HCT116 (cell line): ENCODE data around the gene ARL9. TPM values are rescaled to one million over a fixed set of nuclear protein-coding genes. Genes with fewer than 3 reads are reported as not detected.

Experiments used
- ATAC-seq: fragments of 200-7000 bp; cut with Tn5 transposase; 2 replicates; pipeline ENCODE4 v1.9.1; 2020; ENCODE audit warnings: mild to moderate bottlenecking, moderate library complexity
- BruUV-seq: library from RNA; stranded (reverse); fragments of 400-500 nt; replicated peaks from 2 replicates; lab custom pipeline; 2021; lab: Mats Ljungman, UMichigan
- CTCF ChIA-PET: fragments of 300-600 bp; sonication (Branson Sonifier 250); formaldehyde crosslinking; loops from one replicate; lab custom pipeline; 2021; ENCODE audit warnings: antibody characterized with exemption; lab: Charles Lee
- POLR2A ChIA-PET: fragments of 300-600, 350-600 bp; sonication (Branson Sonifier 250); formaldehyde crosslinking; loops from one replicate; lab custom pipeline; 2021; ENCODE audit warnings: antibody characterized with exemption; lab: Charles Lee
- RAD21 ChIA-PET, 2 experiments: fragments of 300-600 bp; sonication (Branson Sonifier 250); formaldehyde crosslinking; loops; one replicate each; lab custom pipeline; 2023; ENCODE audit warnings: low total read pairs in 2 of 2; ENCODE audit not compliant: uncharacterized antibody in 2 of 2, unreplicated experiment in 2 of 2, low non-redundant PET in 1 of 2; lab: Charles Lee
- DNase-seq: peaks from one replicate; pipeline ENCODE4 v3.0.0-alpha.2; 2010; ENCODE audit warnings: low read depth, low spot score
- H2AFZ ChIP-seq: fragments of 200-600 bp; shearing (Covaris generic), sonication (generic); 2 replicates; pipeline ENCODE4 v1.6.1; 2017; ENCODE audit warnings: low read depth, mixed run types, mixed read lengths, antibody characterized with exemption, low read length; ENCODE audit not compliant: poor library complexity, severe bottlenecking
- H3K27ac ChIP-seq: 2 replicates; pipeline ENCODE4 v1.5.1; 2012; ENCODE audit warnings: low read depth, low read length
- H3K27me3 ChIP-seq: fragments of 200-600 bp; sonication (generic); 2 replicates; pipeline ENCODE4 v1.6.1; 2016; ENCODE audit warnings: mixed run types, low read length, mixed read lengths; ENCODE audit not compliant: insufficient read depth
- H3K36me3 ChIP-seq, 2 experiments: fragments of 200-500 bp in 1 of 2; fragments of 200-600 bp in 1 of 2; sonication (Bioruptor generic) in 1 of 2; sonication (generic) in 1 of 2; 2 replicates each; pipeline versions ENCODE4 v1.5.1 to v1.6.1; 2014 to 2016; ENCODE audit warnings: low read length in 2 of 2, inconsistent platforms in 1 of 2, mixed read lengths in 1 of 2, mixed run types in 1 of 2; ENCODE audit not compliant: insufficient read depth in 2 of 2, control insufficient read depth in 1 of 2
- H3K4me1 ChIP-seq, 2 experiments: fragments of 200-600 bp in 1 of 2; sonication (generic) in 1 of 2; 2 replicates each; pipeline versions ENCODE4 v1.5.1 to v1.6.1; 2012 to 2017; ENCODE audit warnings: low read length in 2 of 2, inconsistent platforms in 1 of 2, mild to moderate bottlenecking in 1 of 2, mixed read lengths in 1 of 2, mixed run types in 1 of 2, moderate library complexity in 1 of 2; ENCODE audit not compliant: insufficient read depth in 2 of 2, control insufficient read depth in 1 of 2
- H3K4me2 ChIP-seq: fragments of 200-600 bp; sonication (generic); 2 replicates; pipeline ENCODE4 v1.6.1; 2017; ENCODE audit warnings: mixed run types, low read length, mixed read lengths
- H3K4me3 ChIP-seq, 2 experiments: fragments of 200-600 bp in 1 of 2; sonication (generic) in 1 of 2; replicated peaks in 1 of 2; 2 replicates each; pipeline ENCODE4 v1.5.1; 2011 to 2016; ENCODE audit warnings: low read length in 2 of 2, control low read depth in 1 of 2, low read depth in 1 of 2, mild to moderate bottlenecking in 1 of 2, mixed read lengths in 1 of 2, mixed run types in 1 of 2
- H3K79me2 ChIP-seq: fragments of 200-600 bp; sonication (generic); 2 replicates; pipeline ENCODE4 v1.6.1; 2017; ENCODE audit warnings: mild to moderate bottlenecking, mixed run types, low read length, moderate library complexity, mixed read lengths; ENCODE audit not compliant: insufficient read depth
- H3K9ac ChIP-seq: fragments of 200-600 bp; sonication (generic); 2 replicates; pipeline ENCODE4 v1.6.1; 2016; ENCODE audit warnings: low read length, mixed read lengths
- H3K9me2 ChIP-seq: fragments of 200-600 bp; sonication (generic), shearing (Covaris generic); 2 replicates; pipeline ENCODE4 v1.6.1; 2017; ENCODE audit warnings: mixed run types, mild to moderate bottlenecking, moderate library complexity; ENCODE audit not compliant: insufficient read depth
- H3K9me3 ChIP-seq, 2 experiments: fragments of 200-500 bp in 1 of 2; fragments of 200-600 bp in 1 of 2; sonication (Bioruptor generic) in 1 of 2; sonication (generic) in 1 of 2; 2 replicates each; pipeline ENCODE4 v1.6.1; 2014 to 2017; ENCODE audit warnings: low read length in 2 of 2, mixed read lengths in 2 of 2, inconsistent platforms in 1 of 2, low read depth in 1 of 2, mild to moderate bottlenecking in 1 of 2, mixed run types in 1 of 2, moderate library complexity in 1 of 2; ENCODE audit not compliant: control insufficient read depth in 1 of 2, insufficient read depth in 1 of 2
- H4K20me1 ChIP-seq: fragments of 200-600 bp; sonication (generic), shearing (Covaris generic); 2 replicates; pipeline ENCODE4 v1.6.1; 2017; ENCODE audit warnings: mixed run types, mild to moderate bottlenecking, moderate library complexity; ENCODE audit not compliant: insufficient read depth
- CBX3 ChIP-seq: IDR thresholded peaks from 2 replicates; pipeline ENCODE4 v1.6.1; 2012; ENCODE audit warnings: low read depth
- CEBPB ChIP-seq: IDR thresholded peaks from 2 replicates; pipeline ENCODE4 v1.6.1; 2012; ENCODE audit warnings: low read depth
- EGR1 ChIP-seq: IDR thresholded peaks from 2 replicates; pipeline ENCODE4 v1.6.1; 2012; ENCODE audit warnings: low read depth
- EZH2phosphoT487 ChIP-seq: fragments of 200-600 bp; IDR thresholded peaks from 2 replicates; pipeline ENCODE4 v1.6.1; 2018; ENCODE audit warnings: antibody characterized with exemption, borderline replicate concordance
- JUND ChIP-seq: IDR thresholded peaks from 2 replicates; pipeline ENCODE4 v1.6.1; 2012
- POLR2A ChIP-seq: IDR thresholded peaks from 2 replicates; pipeline ENCODE4 v1.7.0; 2011; ENCODE audit warnings: borderline replicate concordance; ENCODE audit not compliant: insufficient read depth, insufficient read length; ENCODE audit errors: extremely low read depth
- POLR2AphosphoS5 ChIP-seq: IDR thresholded peaks from 2 replicates; pipeline ENCODE4 v1.6.1; 2011; ENCODE audit warnings: mild to moderate bottlenecking, low read depth, low read length, moderate library complexity
- RAD21 ChIP-seq: IDR thresholded peaks from 2 replicates; pipeline ENCODE4 v1.6.1; 2012; ENCODE audit warnings: low read depth, mild to moderate bottlenecking
- SRF ChIP-seq: IDR thresholded peaks from 2 replicates; pipeline ENCODE4 v1.6.1; 2012; ENCODE audit warnings: low read depth
- YY1 ChIP-seq: IDR thresholded peaks from 2 replicates; pipeline ENCODE4 v1.6.1; 2011; ENCODE audit warnings: low read length, low read depth, moderate library complexity, mild to moderate bottlenecking; ENCODE audit not compliant: insufficient replicate concordance; ENCODE audit errors: extremely low read depth
- ZFX ChIP-seq: fragments of 450-650 bp; IDR thresholded peaks from 2 replicates; pipeline ENCODE4 v1.6.1; 2017
- ZNF274 ChIP-seq: fragments of 200-500 bp; sonication (Bioruptor generic); IDR thresholded peaks from 2 replicates; pipeline ENCODE4 v1.6.1; 2014; ENCODE audit warnings: mild to moderate bottlenecking, low read depth, low read length, inconsistent platforms
- intact Hi-C: fragments of 100-400 bp; cut with micrococcal nuclease; formaldehyde crosslinking; loops from 2 replicates; pipeline ENCODE4 v1.10.0; 2022
- total RNA-seq: library from RNA; stranded (reverse); gene quantifications from one replicate; pipeline ENCODE4 v1.2.1, GENCODE V29; 2021; ENCODE audit not compliant: unreplicated experiment
- TF ChIP-seq, protein P1 (sequence below): IDR thresholded peaks from 2 replicates; pipeline ENCODE4 v1.6.1; 2011; ENCODE audit warnings: mild to moderate bottlenecking, low read length, moderate library complexity; ENCODE audit not compliant: insufficient replicate concordance; ENCODE audit errors: extremely low read depth
- TF ChIP-seq, protein P2 (sequence below), 3 experiments: fragments of 200-600 bp in 1 of 3; sonication (generic) in 1 of 3; IDR thresholded peaks in 2 of 3; conservative IDR thresholded peaks in 1 of 3; 2 replicates each; pipeline ENCODE4 v1.5.1; 2012 to 2017; ENCODE audit warnings: low read depth in 2 of 3, low read length in 2 of 3, antibody characterized with exemption in 1 of 3, borderline replicate concordance in 1 of 3, control low read depth in 1 of 3, mild to moderate bottlenecking in 1 of 3, mixed read lengths in 1 of 3, mixed run types in 1 of 3, moderate library complexity in 1 of 3; ENCODE audit not compliant: insufficient read depth in 1 of 3

ARL9 gene
- total RNA-seq, 1 experiment from 2014 or later = not detected

DNA sequence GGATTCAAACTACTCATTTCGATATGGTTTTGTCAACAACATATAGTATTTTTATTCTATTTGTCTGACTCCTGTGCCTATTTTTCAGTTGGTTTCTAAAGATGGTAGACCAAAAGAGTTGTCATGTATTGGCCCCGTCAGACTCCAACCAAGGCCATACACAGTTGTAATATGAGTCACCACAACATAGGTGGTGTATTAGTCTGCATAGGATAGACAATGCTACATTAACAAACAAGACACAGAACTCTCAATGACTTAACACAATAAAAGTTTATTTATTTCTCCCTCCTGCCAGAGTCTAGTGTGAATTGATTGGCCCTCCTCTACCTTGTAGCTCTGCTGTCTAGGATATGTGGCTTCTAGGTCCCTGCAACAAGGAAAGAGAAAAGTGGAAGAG lies 45.9 kb downstream of the ARL9 start (continued):
- TF ChIP-seq, protein P1, sequence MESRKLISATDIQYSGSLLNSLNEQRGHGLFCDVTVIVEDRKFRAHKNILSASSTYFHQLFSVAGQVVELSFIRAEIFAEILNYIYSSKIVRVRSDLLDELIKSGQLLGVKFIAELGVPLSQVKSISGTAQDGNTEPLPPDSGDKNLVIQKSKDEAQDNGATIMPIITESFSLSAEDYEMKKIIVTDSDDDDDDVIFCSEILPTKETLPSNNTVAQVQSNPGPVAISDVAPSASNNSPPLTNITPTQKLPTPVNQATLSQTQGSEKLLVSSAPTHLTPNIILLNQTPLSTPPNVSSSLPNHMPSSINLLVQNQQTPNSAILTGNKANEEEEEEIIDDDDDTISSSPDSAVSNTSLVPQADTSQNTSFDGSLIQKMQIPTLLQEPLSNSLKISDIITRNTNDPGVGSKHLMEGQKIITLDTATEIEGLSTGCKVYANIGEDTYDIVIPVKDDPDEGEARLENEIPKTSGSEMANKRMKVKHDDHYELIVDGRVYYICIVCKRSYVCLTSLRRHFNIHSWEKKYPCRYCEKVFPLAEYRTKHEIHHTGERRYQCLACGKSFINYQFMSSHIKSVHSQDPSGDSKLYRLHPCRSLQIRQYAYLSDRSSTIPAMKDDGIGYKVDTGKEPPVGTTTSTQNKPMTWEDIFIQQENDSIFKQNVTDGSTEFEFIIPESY = no peak

GRCh38 chr4:56552273-56552672 lies 46.7 kb downstream of the ARL9 start:
- TF ChIP-seq EZH2phosphoT487 (no peak), CBX3 (no peak), ZFX (no peak), POLR2AphosphoS5 (no peak), EGR1 (no peak), RAD21 (no peak), POLR2A (no peak), JUND (no peak), CEBPB (no peak), YY1 (no peak), ZNF274 (no peak), SRF (no peak)
- TF ChIP-seq, protein P2, sequence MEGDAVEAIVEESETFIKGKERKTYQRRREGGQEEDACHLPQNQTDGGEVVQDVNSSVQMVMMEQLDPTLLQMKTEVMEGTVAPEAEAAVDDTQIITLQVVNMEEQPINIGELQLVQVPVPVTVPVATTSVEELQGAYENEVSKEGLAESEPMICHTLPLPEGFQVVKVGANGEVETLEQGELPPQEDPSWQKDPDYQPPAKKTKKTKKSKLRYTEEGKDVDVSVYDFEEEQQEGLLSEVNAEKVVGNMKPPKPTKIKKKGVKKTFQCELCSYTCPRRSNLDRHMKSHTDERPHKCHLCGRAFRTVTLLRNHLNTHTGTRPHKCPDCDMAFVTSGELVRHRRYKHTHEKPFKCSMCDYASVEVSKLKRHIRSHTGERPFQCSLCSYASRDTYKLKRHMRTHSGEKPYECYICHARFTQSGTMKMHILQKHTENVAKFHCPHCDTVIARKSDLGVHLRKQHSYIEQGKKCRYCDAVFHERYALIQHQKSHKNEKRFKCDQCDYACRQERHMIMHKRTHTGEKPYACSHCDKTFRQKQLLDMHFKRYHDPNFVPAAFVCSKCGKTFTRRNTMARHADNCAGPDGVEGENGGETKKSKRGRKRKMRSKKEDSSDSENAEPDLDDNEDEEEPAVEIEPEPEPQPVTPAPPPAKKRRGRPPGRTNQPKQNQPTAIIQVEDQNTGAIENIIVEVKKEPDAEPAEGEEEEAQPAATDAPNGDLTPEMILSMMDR (IDR thresholded peaks at IDR 0.05 in 2 of 3, conservative IDR thresholded peaks at IDR 0.05 in 1 of 3; ENCODE audit: borderline replicate concordance in 1 of 3, insufficient read depth in 1 of 3, low read depth in 2 of 3, low read length in 2 of 3) = no peak
- CTCF ChIA-PET = no interaction called here
- BruUV-seq = no TSS peak

More at GRCh38 chr4:56552273-56552672, 46.7 kb downstream of the ARL9 start:
- no peak overlapping the region for H3K4me2 ChIP-seq
- no peaks in the 10 kb centered on the region for H3K4me1 ChIP-seq
- H3K9me2 ChIP-seq = no peaks in the 10 kb centered on the region
- DNase-seq = no peak
- H3K36me3 ChIP-seq = no peaks in the 10 kb centered on the region
- H3K9ac ChIP-seq = no peak overlapping the region
- H3K27me3 ChIP-seq = no peaks in the 10 kb centered on the region
- H3K27ac ChIP-seq = no peak overlapping the region
- no peak overlapping the region for H2AFZ ChIP-seq
- intact Hi-C loops = no loop called here
- no peaks in the 10 kb centered on the region for H3K79me2 ChIP-seq
- RAD21 ChIA-PET = no interaction called here
- ATAC-seq = no peak
- POLR2A ChIA-PET = no interaction called here
- no peaks in the 10 kb centered on the region for H3K9me3 ChIP-seq
- no peak overlapping the region for H3K4me3 ChIP-seq
- no peaks in the 10 kb centered on the region for H4K20me1 ChIP-seq
